ENCODE measurements around the gene HAP1. TPM values are rescaled to one million over a fixed set of nuclear protein-coding genes. Genes with fewer than 3 reads are reported as not detected.

The HAP1 gene
- total and polyA plus RNA-seq, 2 of the 8 experiments (the other 6 are each of a cell fraction or from before 2014, with no cell fraction given), result 2.3 to 3.6 TPM

- TF ChIP-seq SIRT6 (IDR thresholded peaks at IDR 0.05; ENCODE audit: low read length) (no peak), POLR2A (IDR thresholded peaks at IDR 0.05; ENCODE audit: control extremely low read depth in 1 of 2, low read depth in 2 of 2, low read length in 2 of 2) (no peak), PHF8 (conservative IDR thresholded peaks at IDR 0.05; ENCODE audit: low read depth, low read length) (no peak), CHD2 (IDR thresholded peaks at IDR 0.05; ENCODE audit: low read length) (no peak), MAX (IDR thresholded peaks at IDR 0.05) (no peak), HDAC2 (IDR thresholded peaks at IDR 0.05; ENCODE audit: borderline replicate concordance in 1 of 2, low read depth in 2 of 2, low read length in 2 of 2) (no peak), SAP30 (IDR thresholded peaks at IDR 0.05; ENCODE audit: insufficient read depth, insufficient replicate concordance, low read length) (no peak)
These were observed 37.2 kb upstream of the HAP1 start (continued) for GRCh38 chr17:41771389-41772206.

Measured in H1 (cell line).